HCT116 (cell line): ENCODE measurements around the gene COL9A3. TPM values are rescaled to one million over a fixed set of nuclear protein-coding genes. Genes with fewer than 3 reads are reported as not detected.

Experiments used
- ATAC-seq: fragments of 200-7000 bp; cut with Tn5 transposase; 2 replicates; pipeline ENCODE4 v1.9.1; 2020; ENCODE audit warnings: mild to moderate bottlenecking, moderate library complexity
- BruUV-seq: library from RNA; stranded (reverse); fragments of 400-500 nt; replicated peaks from 2 replicates; lab custom pipeline; 2021; lab: Mats Ljungman, UMichigan
- CTCF ChIA-PET: fragments of 300-600 bp; sonication (Branson Sonifier 250); formaldehyde crosslinking; loops from one replicate; lab custom pipeline; 2021; ENCODE audit warnings: antibody characterized with exemption; lab: Charles Lee
- POLR2A ChIA-PET: fragments of 300-600, 350-600 bp; sonication (Branson Sonifier 250); formaldehyde crosslinking; loops from one replicate; lab custom pipeline; 2021; ENCODE audit warnings: antibody characterized with exemption; lab: Charles Lee
- RAD21 ChIA-PET, 2 experiments: fragments of 300-600 bp; sonication (Branson Sonifier 250); formaldehyde crosslinking; loops; one replicate each; lab custom pipeline; 2023; ENCODE audit warnings: low total read pairs in 2 of 2; ENCODE audit not compliant: uncharacterized antibody in 2 of 2, unreplicated experiment in 2 of 2, low non-redundant PET in 1 of 2; lab: Charles Lee
- DNase-seq: peaks from one replicate; pipeline ENCODE4 v3.0.0-alpha.2; 2010; ENCODE audit warnings: low read depth, low spot score
- H2AFZ ChIP-seq: fragments of 200-600 bp; shearing (Covaris generic), sonication (generic); 2 replicates; pipeline ENCODE4 v1.6.1; 2017; ENCODE audit warnings: low read depth, mixed run types, mixed read lengths, antibody characterized with exemption, low read length; ENCODE audit not compliant: poor library complexity, severe bottlenecking
- H3K27ac ChIP-seq: 2 replicates; pipeline ENCODE4 v1.5.1; 2012; ENCODE audit warnings: low read depth, low read length
- H3K27me3 ChIP-seq: fragments of 200-600 bp; sonication (generic); 2 replicates; pipeline ENCODE4 v1.6.1; 2016; ENCODE audit warnings: mixed run types, low read length, mixed read lengths; ENCODE audit not compliant: insufficient read depth
- H3K36me3 ChIP-seq, 2 experiments: fragments of 200-500 bp in 1 of 2; fragments of 200-600 bp in 1 of 2; sonication (Bioruptor generic) in 1 of 2; sonication (generic) in 1 of 2; 2 replicates each; pipeline versions ENCODE4 v1.5.1 to v1.6.1; 2014 to 2016; ENCODE audit warnings: low read length in 2 of 2, inconsistent platforms in 1 of 2, mixed read lengths in 1 of 2, mixed run types in 1 of 2; ENCODE audit not compliant: insufficient read depth in 2 of 2, control insufficient read depth in 1 of 2
- H3K4me1 ChIP-seq, 2 experiments: fragments of 200-600 bp in 1 of 2; sonication (generic) in 1 of 2; 2 replicates each; pipeline versions ENCODE4 v1.5.1 to v1.6.1; 2012 to 2017; ENCODE audit warnings: low read length in 2 of 2, inconsistent platforms in 1 of 2, mild to moderate bottlenecking in 1 of 2, mixed read lengths in 1 of 2, mixed run types in 1 of 2, moderate library complexity in 1 of 2; ENCODE audit not compliant: insufficient read depth in 2 of 2, control insufficient read depth in 1 of 2
- H3K4me2 ChIP-seq: fragments of 200-600 bp; sonication (generic); 2 replicates; pipeline ENCODE4 v1.6.1; 2017; ENCODE audit warnings: mixed run types, low read length, mixed read lengths
- H3K4me3 ChIP-seq, 2 experiments: fragments of 200-600 bp in 1 of 2; sonication (generic) in 1 of 2; replicated peaks in 1 of 2; 2 replicates each; pipeline ENCODE4 v1.5.1; 2011 to 2016; ENCODE audit warnings: low read length in 2 of 2, control low read depth in 1 of 2, low read depth in 1 of 2, mild to moderate bottlenecking in 1 of 2, mixed read lengths in 1 of 2, mixed run types in 1 of 2
- H3K79me2 ChIP-seq: fragments of 200-600 bp; sonication (generic); 2 replicates; pipeline ENCODE4 v1.6.1; 2017; ENCODE audit warnings: mild to moderate bottlenecking, mixed run types, low read length, moderate library complexity, mixed read lengths; ENCODE audit not compliant: insufficient read depth
- H3K9ac ChIP-seq: fragments of 200-600 bp; sonication (generic); 2 replicates; pipeline ENCODE4 v1.6.1; 2016; ENCODE audit warnings: low read length, mixed read lengths
- H3K9me2 ChIP-seq: fragments of 200-600 bp; sonication (generic), shearing (Covaris generic); 2 replicates; pipeline ENCODE4 v1.6.1; 2017; ENCODE audit warnings: mixed run types, mild to moderate bottlenecking, moderate library complexity; ENCODE audit not compliant: insufficient read depth
- H3K9me3 ChIP-seq, 2 experiments: fragments of 200-500 bp in 1 of 2; fragments of 200-600 bp in 1 of 2; sonication (Bioruptor generic) in 1 of 2; sonication (generic) in 1 of 2; 2 replicates each; pipeline ENCODE4 v1.6.1; 2014 to 2017; ENCODE audit warnings: low read length in 2 of 2, mixed read lengths in 2 of 2, inconsistent platforms in 1 of 2, low read depth in 1 of 2, mild to moderate bottlenecking in 1 of 2, mixed run types in 1 of 2, moderate library complexity in 1 of 2; ENCODE audit not compliant: control insufficient read depth in 1 of 2, insufficient read depth in 1 of 2
- H4K20me1 ChIP-seq: fragments of 200-600 bp; sonication (generic), shearing (Covaris generic); 2 replicates; pipeline ENCODE4 v1.6.1; 2017; ENCODE audit warnings: mixed run types, mild to moderate bottlenecking, moderate library complexity; ENCODE audit not compliant: insufficient read depth
- ATF3 ChIP-seq: IDR thresholded peaks from 2 replicates; pipeline ENCODE4 v1.6.1; 2012
- CBX3 ChIP-seq: IDR thresholded peaks from 2 replicates; pipeline ENCODE4 v1.6.1; 2012; ENCODE audit warnings: low read depth
- CEBPB ChIP-seq: IDR thresholded peaks from 2 replicates; pipeline ENCODE4 v1.6.1; 2012; ENCODE audit warnings: low read depth
- ELF1 ChIP-seq: IDR thresholded peaks from 2 replicates; pipeline ENCODE4 v1.6.1; 2012; ENCODE audit warnings: low read depth, borderline replicate concordance
- EZH2 ChIP-seq: fragments of 200-600 bp; sonication (generic); IDR thresholded peaks from 2 replicates; pipeline ENCODE4 v1.6.1; 2017; ENCODE audit warnings: antibody characterized with exemption, mixed run types
- JUND ChIP-seq: IDR thresholded peaks from 2 replicates; pipeline ENCODE4 v1.6.1; 2012
- POLR2AphosphoS5 ChIP-seq: IDR thresholded peaks from 2 replicates; pipeline ENCODE4 v1.6.1; 2011; ENCODE audit warnings: mild to moderate bottlenecking, low read depth, low read length, moderate library complexity
- SIN3A ChIP-seq: IDR thresholded peaks from 2 replicates; pipeline ENCODE4 v1.6.1; 2012; ENCODE audit warnings: low read depth
- SP1 ChIP-seq: IDR thresholded peaks from 2 replicates; pipeline ENCODE4 v1.6.1; 2012; ENCODE audit warnings: low read depth
- TCF7L2 ChIP-seq: IDR thresholded peaks from 2 replicates; pipeline ENCODE4 v1.7.0; 2011; ENCODE audit warnings: borderline replicate concordance, inconsistent platforms; ENCODE audit not compliant: insufficient read depth, insufficient read length; ENCODE audit errors: extremely low read depth
- YY1 ChIP-seq: IDR thresholded peaks from 2 replicates; pipeline ENCODE4 v1.6.1; 2011; ENCODE audit warnings: low read length, low read depth, moderate library complexity, mild to moderate bottlenecking; ENCODE audit not compliant: insufficient replicate concordance; ENCODE audit errors: extremely low read depth
- intact Hi-C: fragments of 100-400 bp; cut with micrococcal nuclease; formaldehyde crosslinking; loops from 2 replicates; pipeline ENCODE4 v1.10.0; 2022
- total RNA-seq: library from RNA; stranded (reverse); gene quantifications from one replicate; pipeline ENCODE4 v1.2.1, GENCODE V29; 2021; ENCODE audit not compliant: unreplicated experiment
- TF ChIP-seq, protein P1 (sequence below), 3 experiments: fragments of 200-600 bp in 1 of 3; sonication (generic) in 1 of 3; IDR thresholded peaks in 2 of 3; conservative IDR thresholded peaks in 1 of 3; 2 replicates each; pipeline ENCODE4 v1.5.1; 2012 to 2017; ENCODE audit warnings: low read depth in 2 of 3, low read length in 2 of 3, antibody characterized with exemption in 1 of 3, borderline replicate concordance in 1 of 3, control low read depth in 1 of 3, mild to moderate bottlenecking in 1 of 3, mixed read lengths in 1 of 3, mixed run types in 1 of 3, moderate library complexity in 1 of 3; ENCODE audit not compliant: insufficient read depth in 1 of 3

Gene COL9A3
- total RNA-seq, 1 experiment from 2014 or later: 29.7 TPM

DNA sequence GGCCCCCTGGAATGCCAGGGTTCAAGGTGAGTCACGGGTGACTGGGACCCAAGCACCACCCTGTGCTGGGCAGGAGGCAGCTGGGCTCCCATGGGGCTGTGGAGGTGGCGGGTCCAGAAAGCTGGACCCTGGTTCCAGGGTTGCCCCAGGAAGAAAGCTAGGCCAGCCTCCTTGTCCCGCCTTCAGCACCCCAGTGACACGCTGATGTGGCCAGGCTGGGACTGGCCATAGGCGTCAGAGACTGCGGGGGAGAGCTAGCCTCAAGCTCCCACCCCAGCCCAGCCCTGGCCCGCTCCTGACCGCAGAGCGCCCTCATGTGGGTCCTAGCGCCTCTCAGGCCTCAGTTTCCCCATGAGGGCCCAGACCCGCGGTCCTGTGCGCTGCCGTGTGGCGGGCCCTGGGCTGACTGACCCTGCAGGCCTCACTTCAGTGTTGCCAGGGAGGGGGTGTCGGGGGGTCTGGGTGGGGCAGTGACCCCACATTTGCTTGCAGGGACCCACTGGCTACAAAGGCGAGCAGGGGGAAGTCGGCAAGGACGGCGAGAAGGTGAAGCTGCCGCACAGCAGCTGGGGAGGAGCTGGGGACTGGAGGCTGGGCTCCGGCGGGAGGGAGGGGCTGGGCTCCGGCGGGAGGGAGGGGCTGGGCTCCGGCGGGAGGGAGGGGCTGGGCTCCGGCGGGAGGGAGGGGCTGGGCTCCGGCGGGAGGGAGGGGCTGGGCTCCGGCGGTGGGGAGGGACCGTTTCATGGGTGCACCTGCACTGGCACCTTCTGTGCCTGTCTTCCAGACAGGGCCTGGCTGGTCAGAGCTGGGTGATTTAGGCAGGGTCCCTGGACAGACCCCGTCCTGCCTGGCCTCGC, 7.9 kb downstream of the COL9A3 start:
- ChIA-PET RAD21 (interaction anchor here in 1 of 2 experiments (0.5 kb wide), 1 partner anchor 113 kb away, joined by 3 read pairs; no protein-coding TSS in a partner anchor), POLR2A (interaction anchor here (0.6 to 0.9 kb wide), 3 partner anchors 30 to 37 kb away, joined by 3 to 4 read pairs (median 3); partner anchors contain the start of gene TCFL5), CTCF (interaction anchor here (0.7 to 1.2 kb wide), 3 partner anchors 23 to 184 kb away, joined by 4 to 5 read pairs (median 4); no protein-coding TSS in a partner anchor)
- TF ChIP-seq EZH2 (no peak), JUND (no peak), POLR2AphosphoS5 (no peak), TCF7L2 (no peak), CEBPB (no peak), YY1 (no peak), ATF3 (no peak), CBX3 (no peak), SP1 (no peak), ELF1 (no peak), SIN3A (no peak)
- TF ChIP-seq, protein P1, sequence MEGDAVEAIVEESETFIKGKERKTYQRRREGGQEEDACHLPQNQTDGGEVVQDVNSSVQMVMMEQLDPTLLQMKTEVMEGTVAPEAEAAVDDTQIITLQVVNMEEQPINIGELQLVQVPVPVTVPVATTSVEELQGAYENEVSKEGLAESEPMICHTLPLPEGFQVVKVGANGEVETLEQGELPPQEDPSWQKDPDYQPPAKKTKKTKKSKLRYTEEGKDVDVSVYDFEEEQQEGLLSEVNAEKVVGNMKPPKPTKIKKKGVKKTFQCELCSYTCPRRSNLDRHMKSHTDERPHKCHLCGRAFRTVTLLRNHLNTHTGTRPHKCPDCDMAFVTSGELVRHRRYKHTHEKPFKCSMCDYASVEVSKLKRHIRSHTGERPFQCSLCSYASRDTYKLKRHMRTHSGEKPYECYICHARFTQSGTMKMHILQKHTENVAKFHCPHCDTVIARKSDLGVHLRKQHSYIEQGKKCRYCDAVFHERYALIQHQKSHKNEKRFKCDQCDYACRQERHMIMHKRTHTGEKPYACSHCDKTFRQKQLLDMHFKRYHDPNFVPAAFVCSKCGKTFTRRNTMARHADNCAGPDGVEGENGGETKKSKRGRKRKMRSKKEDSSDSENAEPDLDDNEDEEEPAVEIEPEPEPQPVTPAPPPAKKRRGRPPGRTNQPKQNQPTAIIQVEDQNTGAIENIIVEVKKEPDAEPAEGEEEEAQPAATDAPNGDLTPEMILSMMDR (IDR thresholded peaks at IDR 0.05 in 2 of 3, conservative IDR thresholded peaks at IDR 0.05 in 1 of 3; ENCODE audit: borderline replicate concordance in 1 of 3, insufficient read depth in 1 of 3, low read depth in 2 of 3, low read length in 2 of 3): no peak
- Histone ChIP-seq H3K9ac (peak overlapping the region; percentile 45), H3K9me2 (no peaks in the 10 kb centered on the region), H3K4me3 (peak overlapping the region; percentile 2 to 43; a peak in 3 of 4 replicates), H3K36me3 (no peaks in the 10 kb centered on the region), H3K9me3 (no peaks in the 10 kb centered on the region), H3K4me1 (peaks cover 35 to 41% of the 10 kb centered on the region in 2 experiments), H3K79me2 (no peaks in the 10 kb centered on the region), H2AFZ (no peak overlapping the region), H3K27me3 (no peaks in the 10 kb centered on the region), H3K4me2 (peak overlapping the region; percentile 82), H4K20me1 (no peaks in the 10 kb centered on the region), H3K27ac (peak overlapping the region; percentile 51; the same call in 1 of the 2 replicates)
- DNase-seq: no peak
- intact Hi-C loops: no loop called here
- peak; percentile 66 for ATAC-seq
- BruUV-seq: no TSS peak
